ENCODE data around the gene TUBA4A.

The TUBA4A gene

DNA sequence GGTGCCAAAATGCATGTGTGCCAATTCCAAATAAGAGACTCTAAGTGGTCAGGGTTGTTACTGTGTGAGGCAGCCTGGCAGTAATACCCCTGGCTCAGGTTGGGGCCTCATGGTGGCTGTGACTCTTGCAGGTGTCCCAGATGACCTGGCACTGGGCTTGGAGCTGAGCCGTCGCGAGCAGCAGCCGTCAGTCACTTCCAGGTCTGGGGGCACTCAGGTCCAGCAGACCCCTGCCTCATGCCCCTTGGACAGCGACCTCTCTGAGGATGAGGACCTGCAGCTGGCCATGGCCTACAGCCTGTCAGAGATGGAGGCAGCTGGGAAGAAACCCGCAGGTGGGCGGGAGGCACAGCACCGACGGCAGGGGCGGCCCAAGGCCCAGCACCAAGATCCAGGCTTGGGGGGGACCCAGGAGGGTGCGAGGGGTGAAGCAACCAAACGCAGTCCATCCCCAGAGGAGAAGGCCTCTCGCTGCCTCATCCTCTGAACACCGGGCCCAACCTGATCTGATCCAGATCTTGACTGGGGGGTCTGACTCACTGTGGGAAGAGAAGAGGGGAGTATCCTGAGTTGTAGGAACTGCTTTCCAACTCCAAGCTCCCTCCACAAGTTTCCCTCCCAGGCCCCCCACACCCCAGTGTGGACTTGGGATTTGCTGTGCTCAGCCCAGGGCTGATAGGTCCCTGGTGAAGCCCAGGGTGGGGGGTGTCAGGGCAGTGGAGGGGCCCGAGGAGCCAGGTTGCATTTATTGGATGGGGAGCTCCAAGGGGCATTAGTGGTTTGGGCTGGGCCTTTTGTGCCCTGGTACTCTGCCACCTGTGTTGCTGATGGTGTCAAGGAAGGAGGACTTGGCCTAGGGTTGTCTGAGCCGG is 31.0 kb upstream of the TUBA4A start:
- Histone ChIP-seq H3K27me3 (no peaks in the 10 kb centered on the region), H3K36me3 (peaks cover 4% of the 10 kb centered on the region), H3K4me3 (ENCODE audit: low read depth, low read length) (no peak overlapping the region), H3K9me3 (no peaks in the 10 kb centered on the region), H3K4me1 (peaks cover 5% of the 10 kb centered on the region; the same call in 1 of the 2 replicates)
- no peak for DNase-seq
- TF ChIP-seq, protein P1, sequence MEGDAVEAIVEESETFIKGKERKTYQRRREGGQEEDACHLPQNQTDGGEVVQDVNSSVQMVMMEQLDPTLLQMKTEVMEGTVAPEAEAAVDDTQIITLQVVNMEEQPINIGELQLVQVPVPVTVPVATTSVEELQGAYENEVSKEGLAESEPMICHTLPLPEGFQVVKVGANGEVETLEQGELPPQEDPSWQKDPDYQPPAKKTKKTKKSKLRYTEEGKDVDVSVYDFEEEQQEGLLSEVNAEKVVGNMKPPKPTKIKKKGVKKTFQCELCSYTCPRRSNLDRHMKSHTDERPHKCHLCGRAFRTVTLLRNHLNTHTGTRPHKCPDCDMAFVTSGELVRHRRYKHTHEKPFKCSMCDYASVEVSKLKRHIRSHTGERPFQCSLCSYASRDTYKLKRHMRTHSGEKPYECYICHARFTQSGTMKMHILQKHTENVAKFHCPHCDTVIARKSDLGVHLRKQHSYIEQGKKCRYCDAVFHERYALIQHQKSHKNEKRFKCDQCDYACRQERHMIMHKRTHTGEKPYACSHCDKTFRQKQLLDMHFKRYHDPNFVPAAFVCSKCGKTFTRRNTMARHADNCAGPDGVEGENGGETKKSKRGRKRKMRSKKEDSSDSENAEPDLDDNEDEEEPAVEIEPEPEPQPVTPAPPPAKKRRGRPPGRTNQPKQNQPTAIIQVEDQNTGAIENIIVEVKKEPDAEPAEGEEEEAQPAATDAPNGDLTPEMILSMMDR (IDR thresholded peaks at IDR 0.05; ENCODE audit: low read depth, low read length), result no peak

- H3K27me3 ChIP-seq, result no peaks in the 10 kb centered on the region
- TF ChIP-seq, protein P1 (IDR thresholded peaks at IDR 0.05; ENCODE audit: low read depth, low read length), result no peak
- no peak overlapping the region for H3K4me3 ChIP-seq (ENCODE audit: low read depth, low read length)
- H3K9me3 ChIP-seq, result no peaks in the 10 kb centered on the region
- DNase-seq, result no peak
- H3K4me1 ChIP-seq, result peaks cover 9% of the 10 kb centered on the region
- H3K36me3 ChIP-seq, result no peaks in the 10 kb centered on the region; the same call in 1 of the 2 replicates
These were observed 29.3 kb upstream of the TUBA4A start for GRCh38 chr2:219282943-219283581.

DNA sequence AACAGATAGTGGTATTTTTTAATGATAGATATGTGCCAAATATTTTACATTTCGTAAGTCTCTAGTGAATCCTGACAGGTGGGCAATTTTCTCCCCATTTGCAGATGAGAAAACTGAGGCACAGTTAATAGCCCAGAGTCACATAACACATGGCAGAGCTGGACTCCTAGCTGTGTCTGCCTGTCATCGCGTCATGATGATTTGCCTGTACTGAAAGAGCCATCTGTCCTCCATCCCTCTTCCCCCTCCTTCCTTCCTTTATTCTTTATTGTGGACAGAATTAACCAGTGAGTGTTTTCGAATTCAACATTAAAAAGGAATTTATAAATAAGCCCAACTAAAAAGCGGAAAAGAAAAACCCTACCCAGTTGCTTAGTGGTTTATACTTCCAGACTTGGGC is 28.7 kb upstream of the TUBA4A start:
- no peak for DNase-seq
- Histone ChIP-seq H3K4me1 (peaks cover 11% of the 10 kb centered on the region), H3K27me3 (no peaks in the 10 kb centered on the region), H3K9me3 (no peaks in the 10 kb centered on the region), H3K36me3 (no peaks in the 10 kb centered on the region; the same call in 1 of the 2 replicates), H3K4me3 (ENCODE audit: low read depth, low read length) (no peak overlapping the region)
- TF ChIP-seq, protein P1 (IDR thresholded peaks at IDR 0.05; ENCODE audit: low read depth, low read length), result no peak

DNA sequence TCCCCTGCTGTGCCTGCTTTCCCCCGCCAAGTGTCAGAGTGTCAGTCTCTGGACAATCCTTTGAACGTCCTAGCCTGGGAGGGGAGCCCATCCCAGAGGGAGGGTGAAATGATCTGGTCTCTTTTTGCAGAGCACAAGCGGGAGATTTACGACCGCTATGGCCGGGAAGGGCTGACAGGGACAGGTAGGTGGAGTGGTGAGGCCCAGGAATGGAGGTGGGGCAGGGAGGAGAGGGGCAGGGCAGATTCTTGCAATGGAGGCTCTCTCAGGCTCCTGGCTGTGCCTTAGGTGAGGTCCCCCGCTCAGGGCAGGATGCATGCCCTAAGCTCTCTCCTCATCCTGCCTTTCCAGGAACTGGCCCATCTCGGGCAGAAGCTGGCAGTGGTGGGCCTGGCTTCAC is 27.9 kb upstream of the TUBA4A start:
- H3K27me3 ChIP-seq, result no peaks in the 10 kb centered on the region
- no peak for DNase-seq
- no peaks in the 10 kb centered on the region for H3K36me3 ChIP-seq
- H3K4me1 ChIP-seq, result peaks cover 11% of the 10 kb centered on the region
- H3K4me3 ChIP-seq (ENCODE audit: low read depth, low read length), result no peak overlapping the region
- H3K9me3 ChIP-seq, result no peaks in the 10 kb centered on the region
- TF ChIP-seq, protein P1 (IDR thresholded peaks at IDR 0.05; ENCODE audit: low read depth, low read length), result no peak

- H3K27me3 ChIP-seq, result no peaks in the 10 kb centered on the region
- peaks cover 11% of the 10 kb centered on the region for H3K4me1 ChIP-seq
- H3K4me3 ChIP-seq (ENCODE audit: low read depth, low read length), result no peak overlapping the region
- no peaks in the 10 kb centered on the region for H3K9me3 ChIP-seq
- H3K36me3 ChIP-seq, result no peaks in the 10 kb centered on the region
- no peak for DNase-seq
- TF ChIP-seq, protein P1 (IDR thresholded peaks at IDR 0.05; ENCODE audit: low read depth, low read length), result no peak
These were observed 26.9 kb upstream of the TUBA4A start for GRCh38 chr2:219280651-219281050.

All from BE2C (cell line).